GM13977 (cell line): ENCODE measurements around the gene NKAIN2.

ENCODE experiments used
- DNase-seq: peaks from one replicate; pipeline ENCODE4 v3.0.0; 2012; ENCODE audit warnings: low spot score
- in situ Hi-C: fragments of 300-500 bp; cut with MboI; formaldehyde crosslinking; loops from one replicate; pipeline ENCODE4 v1.12.0; 2022; ENCODE audit warnings: low sequenced_read_pairs, low pct_unique_long_range_greater_than_20kb, mixed read lengths, inconsistent platforms; ENCODE audit not compliant: unreplicated experiment
- TF ChIP-seq, protein P1 (sequence below): IDR thresholded peaks from 2 replicates; pipeline ENCODE4 v1.5.1; 2012; ENCODE audit warnings: mild to moderate bottlenecking, control low read depth; ENCODE audit not compliant: insufficient read depth; ENCODE audit errors: extremely low read depth, missing control alignments

NKAIN2 gene

DNA sequence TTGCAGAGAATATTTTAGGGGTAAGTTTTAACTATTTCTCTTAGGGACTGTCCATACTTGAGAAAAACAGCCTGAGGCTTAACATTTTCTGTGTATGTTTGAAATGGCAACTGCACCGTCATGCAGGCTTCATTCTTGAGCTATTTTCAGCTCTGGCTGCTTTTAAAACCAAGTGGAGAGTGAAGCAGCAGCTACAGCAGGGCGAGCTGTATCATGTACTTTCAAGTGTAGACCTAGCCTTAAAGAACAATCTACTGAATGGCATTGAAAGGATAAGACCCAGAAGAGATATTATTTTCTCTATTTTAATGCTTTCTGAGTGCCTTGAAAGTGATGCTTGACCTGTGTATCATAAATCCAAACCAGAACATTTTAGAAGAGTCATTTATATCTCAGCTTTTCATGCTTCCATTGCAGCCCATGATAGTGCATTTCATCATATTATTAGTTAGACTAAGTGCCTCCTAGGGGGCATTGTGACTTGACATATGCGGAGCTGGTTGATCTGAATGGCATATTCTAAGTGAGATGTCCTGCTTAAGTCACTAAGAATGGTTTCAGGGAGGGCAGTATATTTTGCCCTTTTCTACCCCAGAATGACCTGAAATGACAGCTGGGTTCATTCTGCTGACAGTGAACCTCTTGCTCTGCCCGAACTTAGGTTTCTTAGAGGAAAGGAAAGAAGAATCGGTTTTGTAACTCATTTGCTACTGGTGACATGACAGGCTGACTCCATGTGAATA, 85.3 kb downstream of the NKAIN2 start:
- TF ChIP-seq, protein P1, sequence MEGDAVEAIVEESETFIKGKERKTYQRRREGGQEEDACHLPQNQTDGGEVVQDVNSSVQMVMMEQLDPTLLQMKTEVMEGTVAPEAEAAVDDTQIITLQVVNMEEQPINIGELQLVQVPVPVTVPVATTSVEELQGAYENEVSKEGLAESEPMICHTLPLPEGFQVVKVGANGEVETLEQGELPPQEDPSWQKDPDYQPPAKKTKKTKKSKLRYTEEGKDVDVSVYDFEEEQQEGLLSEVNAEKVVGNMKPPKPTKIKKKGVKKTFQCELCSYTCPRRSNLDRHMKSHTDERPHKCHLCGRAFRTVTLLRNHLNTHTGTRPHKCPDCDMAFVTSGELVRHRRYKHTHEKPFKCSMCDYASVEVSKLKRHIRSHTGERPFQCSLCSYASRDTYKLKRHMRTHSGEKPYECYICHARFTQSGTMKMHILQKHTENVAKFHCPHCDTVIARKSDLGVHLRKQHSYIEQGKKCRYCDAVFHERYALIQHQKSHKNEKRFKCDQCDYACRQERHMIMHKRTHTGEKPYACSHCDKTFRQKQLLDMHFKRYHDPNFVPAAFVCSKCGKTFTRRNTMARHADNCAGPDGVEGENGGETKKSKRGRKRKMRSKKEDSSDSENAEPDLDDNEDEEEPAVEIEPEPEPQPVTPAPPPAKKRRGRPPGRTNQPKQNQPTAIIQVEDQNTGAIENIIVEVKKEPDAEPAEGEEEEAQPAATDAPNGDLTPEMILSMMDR: no peak
- in situ Hi-C loops: no loop called here
- no peak for DNase-seq

DNA sequence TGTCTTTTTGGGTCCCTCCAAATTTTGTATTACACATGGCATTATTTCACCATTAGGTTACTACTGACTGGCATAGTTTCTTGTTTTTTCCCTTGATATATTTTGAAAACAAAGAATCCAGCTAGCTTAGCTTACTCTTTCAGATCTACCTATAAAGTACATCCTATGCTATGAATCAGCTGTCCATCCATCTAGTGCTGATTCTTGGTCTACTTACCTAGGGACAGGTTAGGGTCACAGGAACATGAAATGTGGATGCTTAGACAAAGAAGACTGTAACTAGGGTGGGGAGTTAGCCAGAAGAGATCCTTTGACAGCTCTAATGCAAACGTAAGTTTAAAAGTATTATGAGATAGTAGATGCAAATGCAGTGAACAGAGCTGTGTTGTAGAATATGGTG, 91.7 kb downstream of the NKAIN2 start:
- TF ChIP-seq, protein P1: no peak
- in situ Hi-C loops: no loop called here
- DNase-seq: no peak

DNA sequence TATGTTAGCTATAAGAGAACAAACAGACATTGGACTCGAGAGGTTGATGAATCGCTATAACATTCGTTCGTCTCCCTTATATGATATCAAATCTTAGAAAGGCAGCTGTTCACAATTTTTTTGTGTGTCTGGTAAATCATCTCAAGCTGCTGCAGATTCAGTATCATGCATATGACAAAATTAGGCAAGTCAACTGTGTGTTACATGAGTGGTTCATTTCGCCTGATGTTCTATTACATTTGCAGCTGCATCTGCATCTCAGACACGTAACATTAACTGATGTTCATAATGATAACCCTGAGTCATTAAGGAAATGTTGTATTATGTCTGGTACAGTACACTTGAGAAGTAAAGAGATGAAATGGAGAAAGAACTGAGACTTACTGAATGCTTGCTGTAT, 92.1 kb downstream of the NKAIN2 start:
- DNase-seq: no peak
- in situ Hi-C loops: no loop called here
- TF ChIP-seq, protein P1: no peak

DNA sequence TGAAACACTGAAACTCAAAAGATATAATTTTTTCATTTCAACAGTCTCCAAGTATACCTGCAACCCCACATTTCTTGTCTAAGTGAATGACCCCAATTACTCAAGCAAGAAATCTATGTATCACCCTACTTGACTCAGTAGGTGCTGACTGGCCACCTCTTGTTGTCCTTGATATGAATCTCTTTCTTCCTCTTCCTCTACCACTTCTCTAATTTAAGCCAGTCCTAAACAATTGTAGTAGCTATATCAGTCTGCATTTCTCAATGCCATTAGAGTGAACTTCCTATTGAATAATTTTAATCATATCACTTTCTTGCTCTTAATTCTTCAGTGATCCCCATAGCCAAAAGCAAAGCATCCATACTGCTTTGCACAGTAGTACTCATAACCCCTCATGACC, 93.2 kb downstream of the NKAIN2 start:
- TF ChIP-seq, protein P1: no peak
- no peak for DNase-seq
- in situ Hi-C loops: no loop called here

DNA sequence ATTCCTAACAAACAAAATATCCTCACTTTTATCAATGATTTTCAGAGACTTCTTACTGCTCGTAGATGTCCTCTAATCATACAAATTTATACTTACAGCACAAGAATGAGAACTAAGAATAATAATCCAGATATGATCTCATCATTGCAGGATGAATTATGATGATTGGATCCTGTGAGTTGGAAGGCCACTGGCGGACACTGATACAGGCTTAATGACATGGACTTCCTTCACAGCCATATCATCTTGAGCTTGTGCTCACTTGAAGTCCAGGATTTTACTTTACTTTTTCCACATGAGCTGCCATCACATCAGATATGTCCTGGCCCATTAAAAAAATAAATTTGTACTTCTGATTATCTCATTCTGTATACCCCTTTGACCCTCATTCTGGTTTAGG, 94.3 kb downstream of the NKAIN2 start:
- in situ Hi-C loops: no loop called here
- no peak for DNase-seq
- TF ChIP-seq, protein P1: no peak

DNA sequence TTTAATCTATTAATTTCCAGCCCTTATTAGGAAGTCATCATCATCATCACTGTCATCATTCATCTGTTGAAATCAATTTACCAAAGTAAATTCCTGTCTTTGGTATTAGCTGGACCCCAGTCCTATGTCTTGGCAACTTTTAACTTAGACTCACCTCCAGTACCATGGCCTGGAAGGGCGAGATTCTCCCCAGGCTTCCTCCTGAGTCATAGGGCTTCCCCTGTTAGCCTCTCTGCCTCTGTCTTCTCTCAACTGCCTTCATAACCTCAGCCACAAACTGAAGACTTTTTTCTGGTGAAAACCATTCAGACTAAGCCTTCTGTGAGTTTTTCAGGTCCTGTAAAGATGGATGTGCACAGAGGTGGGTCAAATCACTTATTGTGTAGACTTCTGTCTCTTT, 95.0 kb downstream of the NKAIN2 start:
- TF ChIP-seq, protein P1: no peak
- no peak for DNase-seq
- in situ Hi-C loops: no loop called here
